H1 (cell line): ENCODE measurements around the gene CFAP221. TPM values are rescaled to one million over a fixed set of nuclear protein-coding genes. Genes with fewer than 3 reads are reported as not detected.

ENCODE experiments used
- CTCF ChIA-PET: fragments of 300-600 bp; sonication (Branson Sonifier 250); formaldehyde crosslinking; loops from one replicate; lab custom pipeline; 2021; ENCODE audit not compliant: partially characterized antibody; lab: Charles Lee
- POLR2A ChIA-PET: fragments of 300-600 bp; sonication (Branson Sonifier 250); formaldehyde crosslinking; loops from one replicate; lab custom pipeline; 2021; ENCODE audit warnings: inconsistent platforms; ENCODE audit not compliant: partially characterized antibody; lab: Charles Lee
- DNase-seq, 2 experiments: peaks; one replicate each; pipeline versions ENCODE4 v3.0.0 to v3.0.0-alpha.2; 2010 to 2022; ENCODE audit warnings: low spot score in 2 of 2, low read depth in 1 of 2, mixed read lengths in 1 of 2
- FAIRE-seq: peaks from 2 replicates; lab custom pipeline; 2011; peaks lifted over from hg19 to GRCh38; lab: Jason Lieb, UNC
- H2AFZ ChIP-seq: 2 replicates; pipeline ENCODE4 v1.8.1; 2012; ENCODE audit warnings: low read length, inconsistent platforms
- H2AK5ac ChIP-seq: 2 replicates; pipeline ENCODE4 v1.6.1; 2013; ENCODE audit warnings: low read depth, low read length
- H2BK120ac ChIP-seq: replicated peaks from 2 replicates; pipeline ENCODE3; 2013; ENCODE audit warnings: low read depth, low read length, inconsistent platforms
- H2BK12ac ChIP-seq: 2 replicates; pipeline ENCODE4 v1.6.1; 2013; ENCODE audit warnings: low read depth, low read length
- H2BK15ac ChIP-seq: 2 replicates; pipeline ENCODE4 v1.6.1; 2013; ENCODE audit warnings: low read length
- H2BK20ac ChIP-seq: 2 replicates; pipeline ENCODE4 v1.6.1; 2013; ENCODE audit warnings: low read length
- H2BK5ac ChIP-seq: 2 replicates; pipeline ENCODE4 v1.6.1; 2013; ENCODE audit warnings: low read depth, low read length
- H3K14ac ChIP-seq: 2 replicates; pipeline ENCODE4 v1.6.1; 2013; ENCODE audit warnings: inconsistent platforms; ENCODE audit not compliant: insufficient read length
- H3K18ac ChIP-seq: 2 replicates; pipeline ENCODE4 v1.6.1; 2013; ENCODE audit warnings: low read length; ENCODE audit errors: extremely low read depth
- H3K23ac ChIP-seq: 2 replicates; pipeline ENCODE4 v1.6.1; 2013; ENCODE audit warnings: inconsistent platforms; ENCODE audit not compliant: insufficient read length
- H3K23me2 ChIP-seq: 2 replicates; pipeline ENCODE4 v1.6.1; 2013; ENCODE audit warnings: low read depth, low read length
- H3K27ac ChIP-seq: 2 replicates; pipeline ENCODE4 v1.6.1; 2011; ENCODE audit warnings: low read depth, low read length, inconsistent platforms
- H3K27me3 ChIP-seq, 4 experiments: replicated peaks in 1 of 4; 1 replicate in 1 of 4; 2 replicates in 3 of 4; pipeline versions ENCODE4 v1.6.1 to v1.8.1; 2011 to 2013; ENCODE audit warnings: low read length in 3 of 4, mild to moderate bottlenecking in 3 of 4, inconsistent platforms in 2 of 4, mixed read lengths in 2 of 4, moderate library complexity in 1 of 4; ENCODE audit not compliant: control insufficient read depth in 3 of 4, insufficient read depth in 3 of 4; ENCODE audit errors: extremely low read depth in 1 of 4
- H3K36me3 ChIP-seq, 4 experiments: 2 replicates each; pipeline versions ENCODE4 v1.6.1 to v1.8.1; 2011 to 2013; ENCODE audit warnings: mild to moderate bottlenecking in 4 of 4, low read length in 3 of 4, moderate library complexity in 2 of 4, control low read depth in 1 of 4, inconsistent platforms in 1 of 4; ENCODE audit not compliant: insufficient read depth in 4 of 4, control insufficient read depth in 2 of 4
- H3K4ac ChIP-seq: replicated peaks from 2 replicates; pipeline ENCODE3; 2013; ENCODE audit warnings: low read length, low read depth, mixed read lengths, inconsistent platforms; ENCODE audit not compliant: insufficient read length
- H3K4me1 ChIP-seq, 4 experiments: replicated peaks in 1 of 4; 1 replicate in 1 of 4; 2 replicates in 3 of 4; pipeline versions ENCODE4 v1.6.1 to v1.8.1; 2011 to 2013; ENCODE audit warnings: low read length in 3 of 4, inconsistent platforms in 2 of 4, mixed read lengths in 1 of 4; ENCODE audit not compliant: insufficient read depth in 4 of 4, control insufficient read depth in 3 of 4
- H3K4me2 ChIP-seq, 2 experiments: 2 replicates each; pipeline versions ENCODE4 v1.6.1 to v1.8.1; 2011 to 2013; ENCODE audit warnings: low read depth in 2 of 2, low read length in 2 of 2, control low read depth in 1 of 2, inconsistent platforms in 1 of 2, mild to moderate bottlenecking in 1 of 2; ENCODE audit not compliant: insufficient read depth in 1 of 2
- H3K4me3 ChIP-seq, 4 experiments: fragments of 200-600, 300-600 bp in 1 of 4; sonication (generic), shearing (Covaris generic), sonication (Bioruptor Twin) in 1 of 4; 2 replicates each; pipeline versions ENCODE4 v1.5.1 to v1.8.1; 2011 to 2016; ENCODE audit warnings: low read length in 4 of 4, low read depth in 3 of 4, control low read depth in 2 of 4, inconsistent platforms in 2 of 4, mild to moderate bottlenecking in 2 of 4, mixed read lengths in 1 of 4, moderate library complexity in 1 of 4; ENCODE audit not compliant: insufficient read depth in 2 of 4; ENCODE audit errors: extremely low read depth in 1 of 4
- H3K56ac ChIP-seq: replicated peaks from 2 replicates; pipeline ENCODE3; 2013; ENCODE audit warnings: low read depth, mild to moderate bottlenecking, mixed read lengths, low read length, inconsistent platforms; ENCODE audit not compliant: insufficient read length
- H3K79me1 ChIP-seq: 2 replicates; pipeline ENCODE4 v1.6.1; 2013; ENCODE audit warnings: low read depth, low read length, control low read depth
- H3K79me2 ChIP-seq, 2 experiments: 2 replicates each; pipeline versions ENCODE4 v1.6.1 to v1.8.1; 2012 to 2013; ENCODE audit warnings: low read length in 2 of 2, mild to moderate bottlenecking in 2 of 2, inconsistent platforms in 1 of 2; ENCODE audit not compliant: insufficient read depth in 2 of 2, control insufficient read depth in 1 of 2
- H3K9ac ChIP-seq, 4 experiments: replicated peaks in 1 of 4; 1 replicate in 1 of 4; 2 replicates in 3 of 4; pipeline versions ENCODE4 v1.6.1 to v1.8.1; 2011 to 2013; ENCODE audit warnings: low read depth in 3 of 4, low read length in 3 of 4, control low read depth in 2 of 4, mild to moderate bottlenecking in 2 of 4, moderate library complexity in 2 of 4, inconsistent platforms in 1 of 4; ENCODE audit errors: extremely low read depth in 1 of 4
- H3K9me3 ChIP-seq, 2 experiments: 2 replicates each; pipeline versions ENCODE4 v1.6.1 to v1.8.1; 2012 to 2013; ENCODE audit warnings: mild to moderate bottlenecking in 2 of 2, moderate library complexity in 2 of 2, control low read depth in 1 of 2, inconsistent platforms in 1 of 2, low read depth in 1 of 2, low read length in 1 of 2, mixed read lengths in 1 of 2; ENCODE audit not compliant: insufficient read depth in 2 of 2
- H4K20me1 ChIP-seq, 2 experiments: replicated peaks in 1 of 2; 2 replicates each; pipeline versions ENCODE3 to v1.8.1; 2011 to 2013; ENCODE audit warnings: inconsistent platforms in 2 of 2, low read length in 2 of 2, mild to moderate bottlenecking in 1 of 2; ENCODE audit not compliant: insufficient read depth in 2 of 2, control insufficient read depth in 1 of 2
- H4K5ac ChIP-seq: 2 replicates; pipeline ENCODE4 v1.6.1; 2013; ENCODE audit warnings: low read length, low read depth, mixed read lengths, inconsistent platforms; ENCODE audit not compliant: insufficient read length
- H4K8ac ChIP-seq: 2 replicates; pipeline ENCODE4 v1.8.0; 2013; ENCODE audit warnings: mild to moderate bottlenecking, moderate library complexity, low read length, inconsistent platforms; ENCODE audit not compliant: insufficient read depth; ENCODE audit errors: extremely low read depth
- H4K91ac ChIP-seq: replicated peaks from 2 replicates; pipeline ENCODE3; 2013; ENCODE audit warnings: low read length, mixed read lengths, inconsistent platforms; ENCODE audit not compliant: insufficient read length
- ASH2L ChIP-seq: fragments of 200-600, 300-600 bp; sonication (generic); IDR thresholded peaks from one replicate; pipeline ENCODE4 v1.7.1; 2017; ENCODE audit warnings: low read length
- CEBPB ChIP-seq: IDR thresholded peaks from 2 replicates; pipeline ENCODE4 v1.6.1; 2012; ENCODE audit warnings: low read depth, low read length
- CTBP2 ChIP-seq: IDR thresholded peaks from 2 replicates; pipeline ENCODE4 v1.7.0; 2011; ENCODE audit warnings: borderline replicate concordance, mild to moderate bottlenecking, moderate library complexity, mixed read lengths, low read length; ENCODE audit not compliant: insufficient read depth, insufficient read length
- EGR1 ChIP-seq: IDR thresholded peaks from 2 replicates; pipeline ENCODE4 v1.6.1; 2011; ENCODE audit warnings: low read depth, low read length, borderline replicate concordance
- EP300 ChIP-seq, 2 experiments: IDR thresholded peaks; 1 replicate in 1 of 2; 2 replicates in 1 of 2; pipeline ENCODE4 v1.6.1; 2011 to 2012; ENCODE audit warnings: low read depth in 2 of 2, low read length in 2 of 2, mild to moderate bottlenecking in 2 of 2, borderline replicate concordance in 1 of 2, inconsistent platforms in 1 of 2, moderate library complexity in 1 of 2
- EZH2 ChIP-seq: fragments of 200-600 bp; sonication (generic); IDR thresholded peaks from 2 replicates; pipeline ENCODE4 v1.7.1; 2012; ENCODE audit warnings: low read depth, mild to moderate bottlenecking, moderate library complexity, low read length, inconsistent platforms; ENCODE audit not compliant: severe bottlenecking
- GABPA ChIP-seq: IDR thresholded peaks from 2 replicates; pipeline ENCODE4 v1.6.1; 2011; ENCODE audit warnings: mild to moderate bottlenecking, low read length, moderate library complexity, borderline replicate concordance; ENCODE audit not compliant: insufficient read depth
- JUND ChIP-seq: IDR thresholded peaks from 2 replicates; pipeline ENCODE4 v1.6.1; 2011; ENCODE audit warnings: mild to moderate bottlenecking, improper control_type of control experiment, low read length
- NRF1 ChIP-seq: IDR thresholded peaks from 2 replicates; pipeline ENCODE4 v1.6.1; 2011; ENCODE audit warnings: mild to moderate bottlenecking, low read depth, low read length, improper control_type of control experiment
- SP2 ChIP-seq: IDR thresholded peaks from 2 replicates; pipeline ENCODE4 v1.6.1; 2012; ENCODE audit warnings: mild to moderate bottlenecking, low read length, inconsistent platforms
- SRF ChIP-seq: IDR thresholded peaks from 2 replicates; pipeline ENCODE4 v1.6.1; 2011; ENCODE audit warnings: mild to moderate bottlenecking, low read depth, low read length, moderate library complexity
- SUZ12 ChIP-seq: fragments of 200-600 bp; sonication (generic); IDR thresholded peaks from 2 replicates; pipeline ENCODE4 v1.6.1; 2012; ENCODE audit warnings: mild to moderate bottlenecking, inconsistent platforms, low read length, moderate library complexity, mixed read lengths
- TAF7 ChIP-seq: optimal IDR thresholded peaks from 2 replicates; pipeline ENCODE3; 2011; ENCODE audit warnings: low read depth, mild to moderate bottlenecking, inconsistent platforms, low read length, moderate library complexity, borderline replicate concordance
- WGBS, 2 experiments: shearing (Covaris generic) in 1 of 2; methylation state at CpG; one replicate each; pipeline versions ENCODE4 v1.1.6 to v1.1.7; 2013 to 2015; ENCODE audit warnings: low lambda C conversion rate in 2 of 2, mixed read lengths in 2 of 2, inconsistent platforms in 1 of 2, low coverage in 1 of 2, missing lambda C conversion rate in 1 of 2; ENCODE audit not compliant: insufficient replicate concordance in 2 of 2, insufficient coverage in 1 of 2, insufficient read length in 1 of 2; ENCODE audit errors: extremely low coverage in 1 of 2, missing lambda C conversion rate in 1 of 2; 5-methylcytosine and 5-hydroxymethylcytosine counted together
- polyA plus RNA-seq, 7 experiments: library from polyadenylated mRNA; depleted of rRNA in 3 of 7; stranded (reverse) in 5 of 7; unstranded in 2 of 7; fragments of >200 nt in 5 of 7; fragments of 200-250 nt in 2 of 7; gene quantifications; 1 replicate in 5 of 7; 2 replicates in 1 of 7; 4 replicates in 1 of 7; pipeline versions ENCODE4 v1.2.1 to v1.2.3, GENCODE V29; 2011 to 2013; ENCODE audit warnings: missing spikeins in 2 of 7, mixed read lengths in 2 of 7
- total RNA-seq: library from RNA; stranded (reverse); fragmentation: NEBNext Ultra II Directional; extraction: Animal tissue kit (Norgen Biotek cat#: 25700); gene quantifications from 2 replicates; pipeline ENCODE4 v1.2.1, GENCODE V29; 2021
- TF ChIP-seq, protein P1 (sequence below): IDR thresholded peaks from 2 replicates; pipeline ENCODE4 v1.6.1; 2011; ENCODE audit warnings: low read depth, mild to moderate bottlenecking, low read length; ENCODE audit not compliant: insufficient read depth

CFAP221 gene
- total and polyA plus RNA-seq, 2 of the 8 experiments (the other 6 are each of a cell fraction or from before 2014, with no cell fraction given): 0.14 to 0.71 TPM

DNA sequence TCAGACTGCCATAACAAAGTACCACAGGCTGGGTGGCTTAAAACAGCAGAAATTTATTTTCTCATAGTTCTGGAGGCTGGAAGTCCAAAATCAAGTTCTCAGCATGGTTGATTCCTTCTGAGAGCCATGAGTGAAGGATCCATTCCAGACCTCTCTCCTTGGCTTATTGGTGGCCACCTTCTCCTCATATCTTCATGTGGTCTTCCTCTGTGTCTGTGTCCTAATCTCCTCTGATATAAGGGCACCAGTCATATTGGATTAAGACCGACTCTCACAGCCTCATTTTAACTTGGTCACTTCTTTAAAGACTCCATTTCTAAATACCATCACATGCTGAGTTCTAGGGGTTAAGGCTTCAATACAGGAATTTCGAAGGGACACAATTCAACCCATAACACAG is 65.1 kb downstream of the CFAP221 start:
- Histone ChIP-seq H3K36me3 (no peaks in the 10 kb centered on the region), H2BK5ac (no peak overlapping the region), H3K79me1 (no peaks in the 10 kb centered on the region), H4K20me1 (no peaks in the 10 kb centered on the region), H3K14ac (no peak overlapping the region), H2BK20ac (no peak overlapping the region), H2AFZ (no peak overlapping the region), H4K5ac (no peak overlapping the region), H3K4me3 (no peak overlapping the region), H3K27ac (no peak overlapping the region), H3K9ac (no peak overlapping the region), H3K56ac (no peak overlapping the region), H3K79me2 (no peaks in the 10 kb centered on the region), H3K23ac (no peak overlapping the region), H4K91ac (no peak overlapping the region), H2BK12ac (no peak overlapping the region), H2AK5ac (no peak overlapping the region), H4K8ac (no peak overlapping the region), H3K4ac (no peak overlapping the region), H3K4me1 (no peaks in the 10 kb centered on the region), H2BK15ac (no peak overlapping the region), H2BK120ac (no peak overlapping the region), H3K4me2 (no peak overlapping the region), H3K18ac (no peak overlapping the region), H3K23me2 (no peaks in the 10 kb centered on the region), H3K9me3 (peaks cover 8 to 12% of the 10 kb centered on the region in 2 experiments; a peak in 1 of 4 replicates), H3K27me3 (no peaks in the 10 kb centered on the region)
- ChIA-PET POLR2A (no interaction called here), CTCF (interaction anchor here (0.6 kb wide), 1 partner anchor 903 kb away, joined by 4 read pairs; no protein-coding TSS in a partner anchor)
- 92% methylated on average over 2 of the region's 2 CpGs; no CpG with 5 or more reads in 1 of the 2 experiments for WGBS, 2 experiments
- no peak for FAIRE-seq
- DNase-seq: no peak
- TF ChIP-seq ASH2L: no peak
- no peak for TF ChIP-seq CEBPB
- TF ChIP-seq GABPA: no peak
- TF ChIP-seq JUND: no peak
- TF ChIP-seq EGR1: no peak
- TF ChIP-seq EP300 (IDR thresholded peaks at IDR 0.05; ENCODE audit: borderline replicate concordance in 1 of 2, low read depth in 2 of 2, low read length in 2 of 2): no peak
- TF ChIP-seq NRF1: no peak
- TF ChIP-seq TAF7: no peak
- TF ChIP-seq EZH2: no peak
- TF ChIP-seq, protein P1, sequence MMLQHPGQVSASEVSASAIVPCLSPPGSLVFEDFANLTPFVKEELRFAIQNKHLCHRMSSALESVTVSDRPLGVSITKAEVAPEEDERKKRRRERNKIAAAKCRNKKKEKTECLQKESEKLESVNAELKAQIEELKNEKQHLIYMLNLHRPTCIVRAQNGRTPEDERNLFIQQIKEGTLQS: no peak
- TF ChIP-seq SRF: no peak
- no peak for TF ChIP-seq CTBP2
- no peak for TF ChIP-seq SUZ12
- no peak for TF ChIP-seq SP2
